HG02759 (cell line): Measurements from ENCODE around the gene SDC3.

ENCODE experiments used
- ATAC-seq: cut with Tn5 transposase; IDR thresholded peaks from one replicate; pipeline ENCODE4 v1.9.1; 2021; ENCODE audit warnings: mild to moderate bottlenecking, moderate library complexity; ENCODE audit not compliant: unreplicated experiment

Gene SDC3

GRCh38 chr1:30823969-30824735, 84.4 kb downstream of the SDC3 start:
- peak; percentile 97 for ATAC-seq

- no peak for ATAC-seq
Measured at GRCh38 chr1:30823627-30823968, 85.0 kb downstream of the SDC3 start.

GRCh38 chr1:30822966-30823581, 85.5 kb downstream of the SDC3 start:
- ATAC-seq, result no peak

GRCh38 chr1:30822006-30822405, 86.6 kb downstream of the SDC3 start:
- ATAC-seq, result no peak

- ATAC-seq, result no peak
Measured at GRCh38 chr1:30820299-30820698, 88.3 kb downstream of the SDC3 start.
